COLO668 (cell line): ENCODE measurements around the gene AGBL4.

ENCODE experiments used
- DNase-seq: peaks from one replicate; lab custom pipeline; 2025; ENCODE audit not compliant: unreplicated experiment; lab: John Stamatoyannopoulos, UW

The AGBL4 gene

GRCh38 chr1:48693674-48694320 lies 1330.0 kb downstream of the AGBL4 start:
- no peak for DNase-seq

- DNase-seq, result no peak
Measured at GRCh38 chr1:48693180-48693579, 1330.6 kb downstream of the AGBL4 start.

GRCh38 chr1:48692235-48692634 lies 1331.5 kb downstream of the AGBL4 start:
- no peak for DNase-seq

- no peak for DNase-seq
Measured at GRCh38 chr1:48691429-48692001, 1332.2 kb downstream of the AGBL4 start.

- no peak for DNase-seq
Measured at GRCh38 chr1:48688102-48688760, 1335.5 kb downstream of the AGBL4 start.

GRCh38 chr1:48687282-48688045 lies 1336.3 kb downstream of the AGBL4 start:
- DNase-seq, result no peak

GRCh38 chr1:48686159-48686558 lies 1337.6 kb downstream of the AGBL4 start:
- DNase-seq, result no peak

GRCh38 chr1:48684381-48684780 lies 1339.4 kb downstream of the AGBL4 start:
- no peak for DNase-seq

- no peak for DNase-seq
Measured at GRCh38 chr1:48683839-48684238, 1339.9 kb downstream of the AGBL4 start.

GRCh38 chr1:48681476-48682305 lies 1342.1 kb downstream of the AGBL4 start:
- DNase-seq, result no peak

- no peak for DNase-seq
Measured at GRCh38 chr1:48680411-48681035, 1343.2 kb downstream of the AGBL4 start.

GRCh38 chr1:48679859-48680258 lies 1343.9 kb downstream of the AGBL4 start:
- DNase-seq, result no peak

- no peak for DNase-seq
Measured at GRCh38 chr1:48678710-48679505, 1344.8 kb downstream of the AGBL4 start.

- peak; percentile 94 for DNase-seq
Measured at GRCh38 chr1:48677306-48678287, 1346.2 kb downstream of the AGBL4 start.

- no peak for DNase-seq
Measured at GRCh38 chr1:48676822-48677221, 1346.9 kb downstream of the AGBL4 start.

- no peak for DNase-seq
Measured at GRCh38 chr1:48676376-48676775, 1347.4 kb downstream of the AGBL4 start.

- no peak for DNase-seq
Measured at GRCh38 chr1:48675251-48675650, 1348.5 kb downstream of the AGBL4 start.

- DNase-seq, result peak; percentile 39
Measured at GRCh38 chr1:48674641-48675040, 1349.1 kb downstream of the AGBL4 start.
